CD8-positive, alpha-beta memory T cell (primary cell): ENCODE measurements around the gene PCDH1. TPM values are rescaled to one million over a fixed set of nuclear protein-coding genes. Genes with fewer than 3 reads are reported as not detected.
A peak's percentile ranks its signal among the peaks of the same experiment; 100 is the strongest.

Experiments used
- CTCF ChIA-PET: fragments of 350-600 bp; sonication (Branson Sonifier 250); formaldehyde crosslinking; loops from one replicate; lab custom pipeline; 2021; ENCODE audit warnings: antibody characterized with exemption; lab: Charles Lee
- POLR2A ChIA-PET: fragments of 350-600 bp; sonication (Branson Sonifier 250); formaldehyde crosslinking; loops from one replicate; lab custom pipeline; 2021; ENCODE audit warnings: antibody characterized with exemption; lab: Charles Lee
- DNase-seq, 5 donors: peaks; one replicate each; pipeline versions ENCODE4 v3.0.0 to v3.0.0-alpha.2; 2020 to 2022; ENCODE audit warnings: mixed read lengths in 1 of 5
- H3K27ac ChIP-seq: one replicate; pipeline ENCODE4 v1.7.0; 2013; ENCODE audit warnings: low read depth, mild to moderate bottlenecking, low read length, moderate library complexity
- H3K27me3 ChIP-seq: 2 replicates; pipeline ENCODE4 v1.7.0; 2013; ENCODE audit warnings: low read length, mild to moderate bottlenecking; ENCODE audit not compliant: insufficient read depth, poor library complexity, severe bottlenecking
- H3K36me3 ChIP-seq: 2 replicates; pipeline ENCODE4 v1.7.0; 2013; ENCODE audit warnings: mild to moderate bottlenecking, low read length, moderate library complexity; ENCODE audit not compliant: insufficient read depth
- H3K4me1 ChIP-seq: 2 replicates; pipeline ENCODE4 v1.7.0; 2013; ENCODE audit warnings: mild to moderate bottlenecking, low read length, moderate library complexity; ENCODE audit not compliant: insufficient read depth
- H3K4me3 ChIP-seq: 2 replicates; pipeline ENCODE4 v1.7.0; 2013; ENCODE audit warnings: mild to moderate bottlenecking, low read length
- H3K9me3 ChIP-seq: 2 replicates; pipeline ENCODE4 v1.7.0; 2013; ENCODE audit warnings: mild to moderate bottlenecking, low read length
- H3K27ac Mint-ChIP-seq, 8 donors: one replicate each; pipeline ENCODE4 v1.8.0; 2020 to 2021; ENCODE audit warnings: mixed read lengths in 8 of 8, mild to moderate bottlenecking in 6 of 8, inconsistent platforms in 3 of 8, moderate library complexity in 3 of 8
- H3K27me3 Mint-ChIP-seq, 2 donors: one replicate each; pipeline ENCODE4 v1.8.0; 2020 to 2021; ENCODE audit warnings: mixed read lengths in 2 of 2, mild to moderate bottlenecking in 1 of 2, moderate library complexity in 1 of 2
- H3K36me3 Mint-ChIP-seq, 3 donors: one replicate each; pipeline ENCODE4 v1.8.0; 2020 to 2021; ENCODE audit warnings: mixed read lengths in 3 of 3, inconsistent platforms in 1 of 3, mild to moderate bottlenecking in 1 of 3
- H3K4me1 Mint-ChIP-seq, 3 donors: one replicate each; pipeline ENCODE4 v1.8.0; 2020 to 2021; ENCODE audit warnings: mixed read lengths in 3 of 3, inconsistent platforms in 1 of 3, mild to moderate bottlenecking in 1 of 3
- H3K4me3 Mint-ChIP-seq, 7 donors: one replicate each; pipeline ENCODE4 v1.8.0; 2020 to 2021; ENCODE audit warnings: mixed read lengths in 7 of 7, mild to moderate bottlenecking in 6 of 7, moderate library complexity in 4 of 7, inconsistent platforms in 2 of 7
- H3K9me3 Mint-ChIP-seq, 5 donors: one replicate each; pipeline ENCODE4 v1.8.0; 2020 to 2022; ENCODE audit warnings: mixed read lengths in 5 of 5, mild to moderate bottlenecking in 3 of 5, moderate library complexity in 2 of 5, inconsistent platforms in 1 of 5
- polyA plus RNA-seq: library from polyadenylated mRNA; unstranded; fragments of 300-500 nt; fragmentation: Illumina TruSeq; gene quantifications from one replicate; pipeline ENCODE4 v1.2.3, GENCODE V29; 2021
- total RNA-seq, 2 experiments: library from RNA; stranded (reverse); gene quantifications; one replicate each; pipeline ENCODE4 v1.2.3, GENCODE V29; 2021

Gene PCDH1
- total and polyA plus RNA-seq, 3 experiments from 2014 or later = 0.54 TPM; not detected in 2

- ChIA-PET POLR2A (no interaction called here), CTCF (interaction anchor here (2.4 kb wide), 1 partner anchor 15 kb away, joined by 13 read pairs; the partner anchor contains the start of gene PCDH1)
- Mint-ChIP-seq H3K27me3 (peaks cover 12 to 30% of the 10 kb centered on the region in 2 donors), H3K4me3 (no peak overlapping the region), H3K4me1 (no peaks in the 10 kb centered on the region), H3K36me3 (no peaks in the 10 kb centered on the region), H3K27ac (no peak overlapping the region), H3K9me3 (no peaks in the 10 kb centered on the region)
- Histone ChIP-seq H3K36me3 (no peaks in the 10 kb centered on the region), H3K27me3 (peaks cover 4% of the 10 kb centered on the region), H3K27ac (no peak overlapping the region), H3K4me3 (no peak overlapping the region), H3K9me3 (no peaks in the 10 kb centered on the region), H3K4me1 (no peaks in the 10 kb centered on the region)
- no peak for DNase-seq
These were observed 13.5 kb downstream of the PCDH1 start for GRCh38 chr5:141864371-141865370.

GRCh38 chr5:141863569-141864178 lies 14.5 kb downstream of the PCDH1 start:
- H3K9me3 ChIP-seq = no peaks in the 10 kb centered on the region
- no peaks in the 10 kb centered on the region for H3K4me1 ChIP-seq
- Mint-ChIP-seq H3K36me3 (no peaks in the 10 kb centered on the region), H3K4me1 (no peaks in the 10 kb centered on the region), H3K4me3 (no peak overlapping the region), H3K27ac (peak overlapping the region in 1 of 8 donors; percentile 55), H3K27me3 (peaks cover 13 to 30% of the 10 kb centered on the region in 2 donors), H3K9me3 (no peaks in the 10 kb centered on the region)
- H3K27me3 ChIP-seq = peaks cover 4% of the 10 kb centered on the region
- H3K4me3 ChIP-seq = no peak overlapping the region
- ChIA-PET CTCF (interaction anchor here (2.4 kb wide), 1 partner anchor 16 kb away, joined by 13 read pairs; the partner anchor contains the start of gene PCDH1), POLR2A (no interaction called here)
- no peak overlapping the region for H3K27ac ChIP-seq
- DNase-seq = no peak
- no peaks in the 10 kb centered on the region for H3K36me3 ChIP-seq

DNA sequence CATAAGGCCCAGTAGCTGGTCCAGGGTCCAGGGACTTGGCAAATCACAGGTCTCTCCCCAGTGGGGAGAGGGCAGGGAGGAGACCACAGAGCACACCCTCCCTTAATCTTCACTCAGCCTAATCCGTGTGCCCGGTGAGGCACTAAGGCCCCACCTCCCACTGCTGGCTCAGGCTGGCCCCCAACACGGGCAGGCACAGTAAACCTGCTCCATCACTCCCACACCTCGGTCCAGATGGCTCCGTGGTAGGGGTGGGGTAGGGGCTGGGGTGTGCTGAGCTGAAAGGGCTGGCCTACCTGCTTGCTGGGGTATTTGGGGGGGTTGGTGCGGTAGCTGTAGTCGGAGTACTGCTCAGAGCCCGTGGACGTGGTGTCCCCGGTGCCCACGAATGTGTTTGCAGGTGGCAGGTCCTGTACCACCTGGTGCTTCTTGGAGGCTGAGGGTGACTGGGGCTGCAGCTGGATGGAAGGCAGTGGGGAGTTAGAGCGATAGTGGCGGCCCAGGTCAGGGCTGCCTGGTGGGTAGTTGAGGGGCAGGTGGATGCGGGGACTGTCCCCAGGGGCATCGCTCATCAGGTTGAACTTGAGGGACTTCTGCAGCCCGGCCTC lies 15.2 kb downstream of the PCDH1 start:
- H3K27me3 ChIP-seq = peaks cover 4% of the 10 kb centered on the region
- peaks cover 15 to 29% of the 10 kb centered on the region in 2 donors for H3K27me3 Mint-ChIP-seq
- no peaks in the 10 kb centered on the region for H3K9me3 Mint-ChIP-seq
- H3K27ac ChIP-seq = no peak overlapping the region
- no peak for DNase-seq
- H3K36me3 ChIP-seq = no peaks in the 10 kb centered on the region
- ChIA-PET POLR2A (no interaction called here), CTCF (interaction anchor here (2.4 kb wide), 1 partner anchor 17 kb away, joined by 13 read pairs; the partner anchor contains the start of gene PCDH1)
- H3K4me1 Mint-ChIP-seq = no peaks in the 10 kb centered on the region
- no peak overlapping the region for H3K27ac Mint-ChIP-seq
- no peak overlapping the region for H3K4me3 Mint-ChIP-seq
- H3K4me1 ChIP-seq = no peaks in the 10 kb centered on the region
- H3K9me3 ChIP-seq = no peaks in the 10 kb centered on the region
- H3K4me3 ChIP-seq = no peak overlapping the region
- no peaks in the 10 kb centered on the region for H3K36me3 Mint-ChIP-seq

GRCh38 chr5:141861194-141861593 lies 17.0 kb downstream of the PCDH1 start:
- no peak for DNase-seq
- Histone ChIP-seq H3K9me3 (no peaks in the 10 kb centered on the region), H3K27me3 (peaks cover 4% of the 10 kb centered on the region), H3K4me1 (no peaks in the 10 kb centered on the region), H3K4me3 (no peak overlapping the region), H3K36me3 (no peaks in the 10 kb centered on the region), H3K27ac (no peak overlapping the region)
- no peak overlapping the region for H3K4me3 Mint-ChIP-seq
- no peaks in the 10 kb centered on the region for H3K9me3 Mint-ChIP-seq
- peaks cover 14 to 24% of the 10 kb centered on the region in 2 donors for H3K27me3 Mint-ChIP-seq
- POLR2A ChIA-PET = no interaction called here
- CTCF ChIA-PET = interaction anchor here (0.6 to 0.8 kb wide), 2 partner anchors 99 to 145 kb away, joined by 3 to 5 read pairs; no protein-coding TSS in a partner anchor
- no peaks in the 10 kb centered on the region for H3K36me3 Mint-ChIP-seq
- H3K27ac Mint-ChIP-seq = no peak overlapping the region
- H3K4me1 Mint-ChIP-seq = no peaks in the 10 kb centered on the region

DNA sequence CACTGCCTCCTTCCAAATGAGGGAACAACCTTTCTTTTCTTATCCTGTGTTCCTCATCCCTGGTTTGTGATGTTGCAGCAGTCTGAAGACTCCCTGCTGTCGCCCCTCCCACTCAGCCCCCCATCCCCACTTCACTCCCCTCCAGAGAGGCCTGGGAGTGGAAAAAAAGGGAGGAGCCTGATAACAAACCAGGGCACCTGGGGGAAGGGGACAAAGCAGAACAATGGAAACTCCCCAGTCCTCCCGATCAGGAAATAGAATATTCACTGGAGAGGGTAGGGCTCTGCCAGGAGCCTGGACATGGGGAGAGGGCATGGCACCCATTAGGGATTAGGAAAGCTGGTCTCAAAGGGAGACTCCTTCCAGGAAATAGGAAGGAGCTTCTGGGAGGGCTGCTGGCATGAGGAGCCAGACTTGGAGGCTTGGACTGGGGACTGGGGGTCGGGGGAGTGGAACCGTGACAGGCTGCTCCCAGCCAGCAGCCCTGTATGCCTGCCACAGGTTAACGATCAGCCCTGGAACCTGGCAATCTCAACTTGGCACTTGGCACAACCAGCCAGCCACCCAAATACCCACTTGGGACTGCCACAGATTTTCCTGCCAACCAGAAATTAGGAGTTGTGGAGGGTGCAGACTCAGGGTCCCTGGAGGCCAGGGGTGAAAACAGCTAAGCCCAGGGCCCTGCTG lies 20.0 kb downstream of the PCDH1 start:
- H3K4me1 ChIP-seq = no peaks in the 10 kb centered on the region
- no peaks in the 10 kb centered on the region for H3K9me3 ChIP-seq
- no peak overlapping the region for H3K4me3 ChIP-seq
- H3K4me1 Mint-ChIP-seq = no peaks in the 10 kb centered on the region
- H3K27me3 Mint-ChIP-seq = peaks cover 14 to 24% of the 10 kb centered on the region in 2 donors
- H3K36me3 Mint-ChIP-seq = no peaks in the 10 kb centered on the region
- H3K9me3 Mint-ChIP-seq = no peaks in the 10 kb centered on the region
- DNase-seq = no peak
- H3K4me3 Mint-ChIP-seq = peak overlapping the region in 1 of 7 donors; percentile 15
- no peak overlapping the region for H3K27ac ChIP-seq
- ChIA-PET CTCF (interaction anchor here (1.5 kb wide), 1 partner anchor 21 kb away, joined by 4 read pairs; no protein-coding TSS in a partner anchor), POLR2A (no interaction called here)
- no peaks in the 10 kb centered on the region for H3K36me3 ChIP-seq
- peaks cover 4% of the 10 kb centered on the region for H3K27me3 ChIP-seq
- H3K27ac Mint-ChIP-seq = no peak overlapping the region

- peaks cover 14 to 21% of the 10 kb centered on the region in 2 donors for H3K27me3 Mint-ChIP-seq
- no peak for DNase-seq
- ChIA-PET POLR2A (no interaction called here), CTCF (no interaction called here)
- no peaks in the 10 kb centered on the region for H3K4me1 ChIP-seq
- no peak overlapping the region for H3K27ac Mint-ChIP-seq
- H3K9me3 Mint-ChIP-seq = no peaks in the 10 kb centered on the region
- H3K9me3 ChIP-seq = no peaks in the 10 kb centered on the region
- H3K4me1 Mint-ChIP-seq = no peaks in the 10 kb centered on the region
- H3K36me3 Mint-ChIP-seq = no peaks in the 10 kb centered on the region
- peak overlapping the region in 1 of 7 donors; percentile 62 for H3K4me3 Mint-ChIP-seq
- H3K27ac ChIP-seq = no peak overlapping the region
- H3K27me3 ChIP-seq = peaks cover 4% of the 10 kb centered on the region
- H3K4me3 ChIP-seq = no peak overlapping the region
- H3K36me3 ChIP-seq = no peaks in the 10 kb centered on the region
These were observed 21.0 kb downstream of the PCDH1 start for GRCh38 chr5:141857226-141857625.

DNA sequence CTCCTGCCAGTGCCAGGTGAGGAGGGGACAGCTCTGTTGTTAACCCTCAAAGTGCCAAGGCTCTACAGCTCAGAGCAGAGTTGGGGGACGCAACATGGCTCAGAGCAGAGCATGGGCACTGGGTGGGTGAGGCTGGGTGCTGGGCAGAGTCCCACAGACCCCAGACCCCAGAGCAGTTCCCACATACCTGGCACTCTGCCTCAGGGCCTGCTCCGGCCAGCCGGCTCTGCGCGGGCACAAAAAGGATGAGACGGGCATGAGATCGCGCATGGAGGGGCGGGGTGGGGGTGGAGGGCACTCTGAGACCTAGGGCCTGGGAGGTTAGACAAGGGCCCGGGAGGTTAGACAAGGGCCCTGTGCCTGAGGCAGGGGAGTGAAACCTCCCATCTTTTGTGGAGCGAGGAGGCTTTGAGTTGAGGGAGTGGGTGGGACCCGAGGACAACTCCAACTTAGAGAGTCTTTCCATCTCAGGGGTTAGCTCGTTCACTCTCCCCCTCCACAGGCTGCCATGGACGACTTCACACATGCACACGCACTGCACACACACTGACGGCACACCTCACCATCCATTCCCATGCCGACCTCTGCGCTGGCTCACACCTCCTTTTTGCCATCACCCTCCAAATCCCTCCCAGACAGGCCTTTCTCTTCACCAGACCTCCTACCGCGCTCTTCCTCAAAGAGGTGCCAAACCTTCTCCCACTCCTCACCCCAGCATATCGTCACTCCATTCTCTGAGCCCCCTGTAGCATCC lies 22.0 kb downstream of the PCDH1 start:
- Mint-ChIP-seq H3K4me3 (peak overlapping the region in 1 of 7 donors; percentile 17), H3K4me1 (peaks cover 0 to 4% (median 0%) of the 10 kb centered on the region in 3 donors), H3K9me3 (no peaks in the 10 kb centered on the region), H3K36me3 (no peaks in the 10 kb centered on the region), H3K27ac (peak overlapping the region in 1 of 8 donors; percentile 32), H3K27me3 (peaks cover 11 to 14% of the 10 kb centered on the region in 2 donors)
- CTCF ChIA-PET = interaction anchor here (1.5 kb wide), 1 partner anchor 22 kb away, joined by 3 read pairs; the partner anchor contains the start of gene PCDH1
- H3K27ac ChIP-seq = no peak overlapping the region
- no peak for DNase-seq
- no peaks in the 10 kb centered on the region for H3K36me3 ChIP-seq
- POLR2A ChIA-PET = no interaction called here
- no peaks in the 10 kb centered on the region for H3K4me1 ChIP-seq
- H3K27me3 ChIP-seq = peaks cover 4% of the 10 kb centered on the region
- no peaks in the 10 kb centered on the region for H3K9me3 ChIP-seq
- no peak overlapping the region for H3K4me3 ChIP-seq
